ENCODE measurements around the gene C3. TPM values are rescaled to one million over a fixed set of nuclear protein-coding genes. Genes with fewer than 3 reads are reported as not detected.
A peak's percentile ranks its signal among the peaks of the same experiment; 100 is the strongest.
"Not testable (repeated sequence)": the region's sequence is repeated elsewhere in the genome, so short reads cannot be mapped to it uniquely, and the experiment has no call there.

The C3 gene
- total RNA-seq, 1 donor from 2014 or later, result 398 TPM

- DNase-seq, result peak; percentile 83
- ATAC-seq, result peak; percentile 55
- intact Hi-C loops (cut with micrococcal nuclease), result no loop called here
These were observed 29.6 kb upstream of the C3 start for GRCh38 chr19:6750062-6750461.

DNA sequence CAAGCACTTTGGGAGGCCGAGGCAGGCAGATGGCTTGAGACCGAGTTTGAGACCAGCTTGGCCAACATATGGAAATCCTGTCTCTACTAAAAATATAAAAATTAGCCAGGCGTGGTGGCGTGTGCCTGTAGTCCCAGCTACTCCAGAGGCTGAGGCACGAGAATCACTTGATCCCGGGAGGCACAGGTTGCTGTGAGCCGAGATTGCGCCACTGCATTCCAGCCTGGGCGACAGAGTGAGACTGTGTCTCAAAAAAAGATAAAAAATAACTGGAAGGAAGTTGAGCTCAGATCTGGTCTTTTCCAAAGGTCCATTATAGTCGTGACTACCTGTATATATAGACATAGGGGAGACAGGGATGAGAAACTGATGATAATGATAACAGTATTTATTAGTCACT is 28.1 kb upstream of the C3 start:
- DNase-seq; ATAC-seq; intact Hi-C loops (cut with micrococcal nuclease): not testable (repeated sequence)

DNA sequence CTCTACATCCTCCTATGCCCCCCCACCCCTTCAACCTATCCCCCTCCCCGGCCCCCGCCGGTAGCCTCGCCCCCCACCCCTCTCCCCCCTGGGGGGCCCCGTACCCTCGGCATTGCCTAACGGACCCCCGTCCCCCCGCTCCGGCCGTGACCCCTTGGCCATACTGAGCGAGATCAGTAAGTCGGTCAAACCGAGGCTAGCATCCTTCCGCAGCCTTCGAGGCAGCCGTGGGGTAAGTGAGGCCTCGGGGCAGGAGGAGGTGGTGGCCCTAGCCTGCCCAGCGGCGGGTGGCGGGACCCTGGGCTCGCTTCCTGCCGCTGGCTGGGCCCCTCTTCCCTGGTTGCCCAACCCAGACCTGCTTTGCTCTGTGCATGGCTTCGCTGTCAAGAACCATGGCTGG is 25.5 kb upstream of the C3 start:
- intact Hi-C loops (cut with micrococcal nuclease), result no loop called here
- ATAC-seq, result no peak
- no peak for DNase-seq

- ATAC-seq (peak; percentile 88), DNase-seq (peak; percentile 92)
- intact Hi-C loops (cut with micrococcal nuclease), result no loop called here
These were observed 24.2 kb upstream of the C3 start for GRCh38 chr19:6744381-6745301.

DNA sequence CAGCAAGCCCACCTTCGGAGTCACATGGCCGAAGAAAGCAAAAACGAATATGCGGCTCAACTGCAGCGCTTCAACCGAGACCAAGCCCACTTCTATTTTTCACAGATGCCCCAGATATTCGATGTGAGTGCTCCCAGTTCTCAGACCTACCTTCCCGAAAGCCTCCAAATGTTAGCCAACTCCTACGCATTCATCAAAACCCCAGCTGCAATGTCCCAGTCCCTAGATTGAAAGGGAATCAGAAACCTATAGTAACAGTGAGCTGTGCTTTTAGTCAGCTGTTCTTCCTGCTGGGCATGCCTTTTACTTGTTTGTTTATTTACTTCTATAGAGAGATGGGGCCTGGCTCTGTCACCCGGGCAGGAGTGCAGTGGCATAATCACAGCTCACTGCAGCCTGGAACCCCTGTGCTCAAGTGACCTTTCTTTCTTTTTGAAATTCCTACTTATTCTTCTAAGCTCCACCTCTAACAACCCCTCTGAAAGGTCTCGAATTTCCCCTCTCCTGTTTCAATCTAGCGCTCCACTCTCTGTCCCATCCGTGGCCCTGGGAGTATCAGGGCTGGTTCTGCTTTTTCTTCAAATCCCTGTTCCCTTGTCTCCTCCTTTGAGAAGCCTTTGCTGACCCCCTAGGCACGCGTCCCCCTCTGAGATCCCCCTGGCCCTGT is 23.4 kb upstream of the C3 start:
- intact Hi-C loops (cut with micrococcal nuclease), result no loop called here
- ATAC-seq, result no peak
- DNase-seq, result no peak

DNA sequence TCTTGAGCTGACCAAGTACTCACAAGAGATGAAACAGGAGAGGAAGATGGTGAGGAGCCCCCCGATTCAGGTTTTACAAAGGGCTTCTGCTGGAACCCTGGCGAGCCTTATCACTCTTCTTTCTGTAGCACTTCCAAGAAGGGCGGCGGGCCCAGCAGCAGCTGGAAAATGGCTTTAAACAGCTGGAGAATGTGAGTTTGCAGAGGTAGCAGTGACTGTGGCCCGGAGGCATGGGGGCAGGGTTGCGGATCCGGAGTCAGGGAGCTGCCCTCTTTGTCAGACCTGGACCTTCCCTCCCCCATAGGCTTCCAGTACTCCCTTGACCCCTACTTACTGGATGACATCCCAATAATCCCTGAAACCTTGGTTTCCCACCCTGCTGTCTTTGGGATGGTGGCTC is 22.6 kb upstream of the C3 start:
- intact Hi-C loops (cut with micrococcal nuclease), result no loop called here
- ATAC-seq (no peak), DNase-seq (peak; percentile 46)

DNA sequence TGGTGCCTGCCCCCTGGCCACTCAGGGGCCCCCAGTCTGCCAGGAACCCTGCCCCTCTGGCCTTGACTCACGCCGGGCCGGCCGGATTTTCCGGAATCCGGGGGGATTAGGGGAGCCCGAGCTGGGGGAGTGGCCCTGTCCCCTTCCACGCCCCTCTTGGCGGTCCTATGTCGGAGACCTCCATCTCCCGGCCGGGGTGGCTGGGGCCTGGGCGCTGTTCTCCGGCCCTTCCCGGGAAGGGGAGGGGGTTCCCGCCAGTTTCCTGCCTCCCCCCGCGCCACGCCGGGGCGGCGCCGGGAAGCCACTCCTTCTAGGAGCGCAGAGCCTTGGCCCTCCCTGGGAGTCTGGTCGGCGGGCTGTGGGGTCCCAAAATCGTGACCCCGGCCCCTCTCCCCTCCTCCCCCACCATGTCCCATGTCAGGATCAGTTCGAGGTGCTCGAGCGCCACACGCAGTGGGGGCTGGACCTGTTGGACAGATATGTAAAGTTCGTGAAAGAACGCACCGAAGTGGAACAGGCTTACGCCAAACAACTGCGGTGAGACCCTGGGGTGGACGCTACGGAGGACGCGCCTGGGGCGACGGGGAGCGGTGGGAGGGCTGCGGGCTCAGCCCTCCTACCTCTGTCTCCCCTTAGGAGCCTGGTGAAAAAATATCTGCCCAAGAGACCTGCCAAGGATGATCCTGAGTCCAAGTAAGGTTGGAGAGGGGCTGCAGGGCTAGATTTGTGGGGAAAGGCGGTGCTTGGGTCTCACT is 20.3 kb upstream of the C3 start:
- DNase-seq, result peak; percentile 78
- intact Hi-C loops (cut with micrococcal nuclease), result no loop called here
- ATAC-seq, result no peak

- ATAC-seq (peak; percentile 2), DNase-seq (peak; percentile 73)
- intact Hi-C loops (cut with micrococcal nuclease), result no loop called here
These were observed 19.6 kb upstream of the C3 start for GRCh38 chr19:6739883-6740588.

DNA sequence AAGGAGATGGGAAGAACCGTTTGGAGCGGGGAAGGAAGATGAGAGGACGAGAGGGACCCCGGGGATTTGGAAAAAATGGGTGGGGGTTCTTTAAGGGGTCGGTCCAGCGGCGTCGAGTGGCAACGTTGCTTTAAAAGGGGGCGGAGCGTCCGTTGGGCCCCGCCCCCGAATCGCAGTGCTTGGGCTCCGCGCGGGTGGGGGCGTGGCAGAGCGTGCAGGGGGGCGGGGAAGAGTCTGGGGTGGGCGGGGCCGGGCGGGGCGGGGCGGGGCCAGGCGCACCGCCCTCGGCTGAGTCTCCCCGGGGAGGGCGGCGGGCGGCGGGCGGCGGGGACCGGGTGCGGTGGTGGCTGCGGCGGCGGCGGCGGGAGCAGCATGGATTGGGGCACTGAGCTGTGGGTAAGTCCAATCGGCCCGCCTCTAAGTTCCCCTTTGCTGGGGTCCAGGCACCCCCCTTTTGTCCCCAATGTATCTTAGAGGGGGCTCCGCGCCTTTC is 19.0 kb upstream of the C3 start, which contains the start of gene TRIP10:
Gene TRIP10, plus strand, starts transcription at position 291 of the 493 bp plus-strand sequence. Its CDS starts 82 bp downstream, at position 373.
- DNase-seq (peak; percentile 96), ATAC-seq (peak; percentile 37)
- intact Hi-C loops (cut with micrococcal nuclease), result no loop called here

DNA sequence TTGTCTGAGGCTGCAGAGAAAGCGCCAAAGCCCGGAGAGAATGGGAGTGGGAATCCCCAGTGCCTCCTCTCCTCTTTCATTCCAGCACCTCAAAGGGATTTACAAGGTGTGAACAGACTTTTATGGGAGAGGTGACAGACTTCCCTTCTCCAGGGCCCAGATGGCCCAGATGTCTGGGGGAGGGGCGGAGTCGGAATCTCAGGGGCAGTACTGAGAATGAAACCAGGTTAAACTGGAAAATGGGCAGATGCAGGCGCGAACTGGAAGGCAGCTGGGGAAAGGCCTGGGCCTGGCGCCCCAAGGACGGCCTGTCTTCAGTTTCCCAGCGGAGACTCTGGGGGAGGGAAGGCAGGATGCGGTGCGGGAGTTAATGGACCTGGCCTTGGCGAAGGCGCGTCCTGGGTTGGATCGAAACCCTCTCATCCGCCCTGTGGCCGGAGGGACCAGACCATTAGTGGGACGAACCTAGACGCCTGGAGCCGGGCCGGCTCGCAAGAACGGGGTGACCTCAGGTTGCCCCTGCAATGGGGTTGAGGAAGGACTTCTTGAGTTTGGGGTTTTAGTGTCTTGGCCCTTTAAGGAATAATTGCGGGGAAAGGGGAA is 18.4 kb upstream of the C3 start:
- DNase-seq (peak; percentile 73), ATAC-seq (no peak)
- intact Hi-C loops (cut with micrococcal nuclease), result no loop called here

- peak; percentile 93 for DNase-seq
- intact Hi-C loops (cut with micrococcal nuclease), result no loop called here
- peak; percentile 46 for ATAC-seq
These were observed 17.7 kb upstream of the C3 start for GRCh38 chr19:6737873-6738786.

DNA sequence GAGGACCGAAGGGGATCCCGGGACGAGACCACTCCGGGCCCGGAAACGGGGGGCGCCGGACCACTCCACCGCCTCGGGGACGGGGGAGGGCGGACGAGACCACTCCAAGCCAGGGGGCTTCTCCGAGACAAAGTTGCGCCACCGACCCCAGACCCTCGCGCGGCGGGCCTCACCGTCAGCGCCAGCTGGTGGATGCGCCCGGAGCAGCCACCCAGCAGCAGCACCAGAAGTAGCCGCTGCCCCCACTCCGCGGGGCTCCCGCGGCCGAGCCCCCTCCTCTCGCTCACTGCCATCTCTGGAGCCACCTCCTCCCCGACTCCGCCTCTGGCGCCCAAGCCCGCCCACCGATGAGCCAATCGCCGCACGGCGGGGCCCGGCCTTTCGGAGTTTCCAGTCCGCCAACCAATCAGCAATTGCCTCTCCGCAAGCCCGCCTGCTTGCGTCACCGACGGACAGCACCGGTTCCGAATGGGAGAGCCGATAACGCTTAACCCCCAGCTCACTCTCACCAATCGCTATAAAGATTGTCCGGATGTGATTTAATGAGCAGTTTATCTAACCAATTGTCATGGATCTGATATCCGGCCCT is 16.9 kb upstream of the C3 start, which contains the start of gene GPR108:
Gene GPR108, minus strand, starts transcription at position 297 of the 589 bp plus-strand sequence. Its CDS starts 4 bp downstream, at position 293.
- peak; percentile 100 for DNase-seq
- intact Hi-C loops (cut with micrococcal nuclease), result no loop called here
- ATAC-seq, result peak; percentile 83

DNA sequence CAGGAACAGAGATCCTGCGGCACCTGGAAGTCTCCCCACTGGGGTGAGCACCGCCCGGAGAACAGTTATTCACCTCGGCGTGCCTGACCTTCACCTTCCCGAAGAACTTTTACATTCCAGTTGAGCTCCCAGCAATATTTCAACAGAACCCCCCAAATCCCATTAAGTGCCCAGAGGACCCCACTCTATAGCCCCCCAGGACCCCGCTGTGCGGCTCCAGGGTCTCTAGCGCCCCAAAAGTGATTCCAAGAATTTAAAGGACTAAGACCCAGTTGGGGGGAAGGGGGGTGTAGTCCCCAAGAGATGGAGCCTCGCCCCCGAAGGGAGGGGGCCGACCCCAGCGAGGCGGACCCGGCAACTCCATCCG is 16.4 kb upstream of the C3 start:
- no peak for DNase-seq
- ATAC-seq, result no peak
- intact Hi-C loops (cut with micrococcal nuclease), result no loop called here

GRCh38 chr19:6736169-6736916 is 15.9 kb upstream of the C3 start:
- DNase-seq (peak; percentile 83), ATAC-seq (peak; percentile 22)
- intact Hi-C loops (cut with micrococcal nuclease), result no loop called here

DNA sequence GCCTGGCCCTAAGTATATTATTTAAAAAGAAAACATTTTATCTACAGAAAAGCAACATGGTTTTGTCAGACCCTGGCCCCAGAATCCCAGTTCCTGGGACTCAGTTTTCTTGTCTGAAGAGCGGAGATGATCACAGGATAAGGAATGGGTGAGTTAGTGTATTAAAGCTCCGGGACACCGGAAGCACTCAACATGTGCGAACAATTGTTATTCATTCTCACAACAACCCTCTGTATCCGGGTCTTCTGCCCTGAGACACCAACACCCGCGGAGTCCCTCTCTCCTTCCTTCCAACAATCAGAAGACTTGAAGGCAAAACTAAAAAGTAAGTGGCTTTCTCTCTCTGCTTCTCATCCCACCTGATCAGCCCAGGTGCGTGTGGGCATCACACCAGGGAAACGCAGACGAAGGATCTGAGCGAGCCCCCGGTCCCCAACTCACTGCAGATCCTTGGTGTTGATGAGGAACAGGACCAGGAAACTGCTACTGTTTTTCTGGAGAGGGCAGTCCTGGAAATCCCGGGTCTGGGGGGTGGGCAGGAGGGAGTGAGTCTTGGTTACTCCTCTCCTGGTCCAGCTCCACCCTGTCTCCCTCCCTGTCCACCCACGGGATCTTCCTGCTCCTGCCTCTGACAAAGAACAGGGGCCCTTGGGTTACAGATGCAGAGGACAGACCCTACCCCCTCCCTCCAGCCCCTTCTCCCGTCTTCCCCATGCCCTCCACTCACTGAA is 14.9 kb upstream of the C3 start:
- ATAC-seq, result no peak
- no peak for DNase-seq
- intact Hi-C loops (cut with micrococcal nuclease), result no loop called here

Measured in left ventricle myocardium superior (tissue), 1 donor.